BE2C (cell line): ENCODE data around the gene CMTM2.

Source experiments
- DNase-seq: peaks from one replicate; pipeline ENCODE4 v3.0.0-alpha.2; 2020
- H3K27me3 ChIP-seq: fragments of 250-450 bp; sonication (Bioruptor Pico); 2 replicates; pipeline ENCODE4 v1.5.1; 2020; ENCODE audit warnings: mild to moderate bottlenecking
- H3K36me3 ChIP-seq: fragments of 250-450 bp; sonication (Bioruptor Pico); 2 replicates; pipeline ENCODE4 v1.5.1; 2020; ENCODE audit warnings: mild to moderate bottlenecking
- H3K4me1 ChIP-seq: fragments of 250-450 bp; sonication (Bioruptor Pico); 2 replicates; pipeline ENCODE4 v1.5.1; 2020
- H3K4me3 ChIP-seq: 2 replicates; pipeline ENCODE4 v1.5.1; 2011; ENCODE audit warnings: low read depth, low read length
- H3K9me3 ChIP-seq: fragments of 250-450 bp; sonication (Bioruptor Pico); 2 replicates; pipeline ENCODE4 v1.5.1; 2020
- CTCF ChIP-seq: IDR thresholded peaks from 2 replicates; pipeline ENCODE4 v1.5.1; 2012; ENCODE audit warnings: mild to moderate bottlenecking, low read depth, low read length

Gene CMTM2

GRCh38 chr16:66560107-66560506, 19.2 kb upstream of the CMTM2 start:
- no peaks in the 10 kb centered on the region for H3K4me1 ChIP-seq
- no peaks in the 10 kb centered on the region for H3K27me3 ChIP-seq
- peaks cover 3% of the 10 kb centered on the region; the same call in 1 of the 2 replicates for H3K36me3 ChIP-seq

GRCh38 chr16:66561381-66562080, 17.7 kb upstream of the CMTM2 start:
- Histone ChIP-seq H3K36me3 (peaks cover 3% of the 10 kb centered on the region; the same call in 1 of the 2 replicates), H3K27me3 (no peaks in the 10 kb centered on the region), H3K4me3 (no peak overlapping the region), H3K4me1 (no peaks in the 10 kb centered on the region), H3K9me3 (no peaks in the 10 kb centered on the region)
- TF ChIP-seq CTCF, result no peak
- no peak for DNase-seq

More at GRCh38 chr16:66560107-66560506, 19.2 kb upstream of the CMTM2 start:
- Histone ChIP-seq H3K9me3 (no peaks in the 10 kb centered on the region), H3K4me3 (no peak overlapping the region)
- no peak for TF ChIP-seq CTCF
- DNase-seq, result no peak

- no peak overlapping the region for H3K4me3 ChIP-seq
Observed at GRCh38 chr16:66562409-66562808, 16.9 kb upstream of the CMTM2 start.

GRCh38 chr16:66562986-66563385, 16.3 kb upstream of the CMTM2 start:
- no peak overlapping the region for H3K4me3 ChIP-seq
- peaks cover 10% of the 10 kb centered on the region; the same call in 1 of the 2 replicates for H3K36me3 ChIP-seq
- no peak for DNase-seq
- no peak for TF ChIP-seq CTCF
- no peaks in the 10 kb centered on the region for H3K9me3 ChIP-seq
- H3K27me3 ChIP-seq, result no peaks in the 10 kb centered on the region
- no peaks in the 10 kb centered on the region for H3K4me1 ChIP-seq

More at GRCh38 chr16:66562409-66562808, 16.9 kb upstream of the CMTM2 start:
- TF ChIP-seq CTCF, result no peak
- Histone ChIP-seq H3K9me3 (no peaks in the 10 kb centered on the region), H3K27me3 (no peaks in the 10 kb centered on the region), H3K4me1 (no peaks in the 10 kb centered on the region), H3K36me3 (peaks cover 6% of the 10 kb centered on the region; the same call in 1 of the 2 replicates)
- no peak for DNase-seq

- Histone ChIP-seq H3K27me3 (no peaks in the 10 kb centered on the region), H3K36me3 (peaks cover 10% of the 10 kb centered on the region; the same call in 1 of the 2 replicates), H3K4me1 (no peaks in the 10 kb centered on the region), H3K9me3 (no peaks in the 10 kb centered on the region), H3K4me3 (no peak overlapping the region)
- no peak for TF ChIP-seq CTCF
- no peak for DNase-seq
Observed at GRCh38 chr16:66563574-66564334, 15.5 kb upstream of the CMTM2 start.
